ENCODE measurements around the gene FOXC1. TPM values are rescaled to one million over a fixed set of nuclear protein-coding genes. Genes with fewer than 3 reads are reported as not detected.

The FOXC1 gene
- total RNA-seq, 2 donors from 2014 or later: 7.1 to 10.1 TPM

- no peak overlapping the region for H3K27ac Mint-ChIP-seq
These were observed 11.5 kb downstream of the FOXC1 start for GRCh38 chr6:1621070-1621701.

GRCh38 chr6:1622220-1622850 lies 12.6 kb downstream of the FOXC1 start:
- Histone ChIP-seq H3K27me3 (ENCODE audit: control insufficient read depth, insufficient read depth, low read length, poor library complexity, severe bottlenecking) (peaks cover 100% of the 10 kb centered on the region), H3K27ac (ENCODE audit: low read depth, low read length) (no peak overlapping the region), H3K9ac (ENCODE audit: extremely low read depth, low read length, poor library complexity, severe bottlenecking) (no peak overlapping the region), H3K36me3 (ENCODE audit: control insufficient read depth, insufficient read depth, low read length) (no peaks in the 10 kb centered on the region), H3K4me1 (ENCODE audit: control insufficient read depth, insufficient read depth, low read length) (peaks cover 11% of the 10 kb centered on the region), H3K4me3 (ENCODE audit: low read length) (no peak overlapping the region), H3K9me3 (ENCODE audit: control insufficient read depth, low read length) (no peaks in the 10 kb centered on the region)
- Mint-ChIP-seq H3K4me1 (peaks cover 16% of the 10 kb centered on the region), H3K9me3 (no peaks in the 10 kb centered on the region), H3K36me3 (ENCODE audit: low read depth) (peaks cover 12% of the 10 kb centered on the region), H3K4me3 (no peak overlapping the region), H3K27me3 (ENCODE audit: insufficient read depth) (peaks cover 99% of the 10 kb centered on the region), H3K27ac (no peak overlapping the region)
- DNase-seq: no peak
- no peak for TF ChIP-seq CTCF (conservative IDR thresholded peaks at IDR 0.05)
- WGBS, 2 experiments (ENCODE audit: insufficient coverage in 1 of 2, insufficient read length in 1 of 2): 79 to 83% methylated on average over 10 to 15 of the region's 15 CpGs

More at GRCh38 chr6:1621070-1621701, 11.5 kb downstream of the FOXC1 start:
- TF ChIP-seq CTCF (conservative IDR thresholded peaks at IDR 0.05): no peak
- peaks cover 99% of the 10 kb centered on the region for H3K27me3 Mint-ChIP-seq (ENCODE audit: insufficient read depth)
- DNase-seq: peak; percentile 79
- peak overlapping the region; percentile 39 for H3K4me3 Mint-ChIP-seq
- peaks cover 19% of the 10 kb centered on the region for H3K4me1 Mint-ChIP-seq
- no peaks in the 10 kb centered on the region for H3K9me3 Mint-ChIP-seq
- peaks cover 12% of the 10 kb centered on the region for H3K36me3 Mint-ChIP-seq (ENCODE audit: low read depth)
- peaks cover 6% of the 10 kb centered on the region for H3K4me1 ChIP-seq (ENCODE audit: control insufficient read depth, insufficient read depth, low read length)
- 41 to 55% methylated on average over 21 to 30 of the region's 30 CpGs for WGBS, 2 experiments (ENCODE audit: insufficient coverage in 1 of 2, insufficient read length in 1 of 2)
- H3K9me3 ChIP-seq (ENCODE audit: control insufficient read depth, low read length): no peaks in the 10 kb centered on the region
- H3K36me3 ChIP-seq (ENCODE audit: control insufficient read depth, insufficient read depth, low read length): no peaks in the 10 kb centered on the region
- H3K27ac ChIP-seq (ENCODE audit: low read depth, low read length): no peak overlapping the region
- H3K9ac ChIP-seq (ENCODE audit: extremely low read depth, low read length, poor library complexity, severe bottlenecking): no peak overlapping the region
- H3K27me3 ChIP-seq (ENCODE audit: control insufficient read depth, insufficient read depth, low read length, poor library complexity, severe bottlenecking): peaks cover 100% of the 10 kb centered on the region
- no peak overlapping the region for H3K4me3 ChIP-seq (ENCODE audit: low read length)

GRCh38 chr6:1622851-1623768 lies 13.4 kb downstream of the FOXC1 start:
- H3K27me3 Mint-ChIP-seq (ENCODE audit: insufficient read depth): peaks cover 97% of the 10 kb centered on the region
- peaks cover 15% of the 10 kb centered on the region for H3K4me1 Mint-ChIP-seq
- peaks cover 12% of the 10 kb centered on the region for H3K36me3 Mint-ChIP-seq (ENCODE audit: low read depth)
- Histone ChIP-seq H3K4me1 (ENCODE audit: control insufficient read depth, insufficient read depth, low read length) (peaks cover 18% of the 10 kb centered on the region), H3K36me3 (ENCODE audit: control insufficient read depth, insufficient read depth, low read length) (no peaks in the 10 kb centered on the region), H3K9ac (ENCODE audit: extremely low read depth, low read length, poor library complexity, severe bottlenecking) (no peak overlapping the region), H3K9me3 (ENCODE audit: control insufficient read depth, low read length) (no peaks in the 10 kb centered on the region), H3K27me3 (ENCODE audit: control insufficient read depth, insufficient read depth, low read length, poor library complexity, severe bottlenecking) (peaks cover 95% of the 10 kb centered on the region), H3K4me3 (ENCODE audit: low read length) (no peak overlapping the region), H3K27ac (ENCODE audit: low read depth, low read length) (no peak overlapping the region)
- no peak overlapping the region for H3K27ac Mint-ChIP-seq
- WGBS, 2 experiments (ENCODE audit: insufficient coverage in 1 of 2, insufficient read length in 1 of 2): 44 to 85% methylated on average over 3 to 8 of the region's 8 CpGs
- no peak for TF ChIP-seq CTCF (conservative IDR thresholded peaks at IDR 0.05)
- H3K4me3 Mint-ChIP-seq: peak overlapping the region; percentile 49
- DNase-seq: peak; percentile 78
- H3K9me3 Mint-ChIP-seq: no peaks in the 10 kb centered on the region

Measured in endodermal cell (in vitro differentiated cells).